PC-9 (cell line): ENCODE measurements around the gene UTP18.

Source experiments
- EZH2 ChIP-seq: fragments of 200-600 bp; sonication (generic); IDR thresholded peaks from 2 replicates; pipeline ENCODE4 v1.8.0; 2017; ENCODE audit warnings: antibody characterized with exemption, low read depth
- TF ChIP-seq, protein P1 (sequence below): fragments of 200-600 bp; sonication (generic); conservative IDR thresholded peaks from 2 replicates; pipeline ENCODE4 v1.6.1; 2017; ENCODE audit warnings: mixed run types, antibody characterized with exemption, mild to moderate bottlenecking, moderate library complexity

DNA sequence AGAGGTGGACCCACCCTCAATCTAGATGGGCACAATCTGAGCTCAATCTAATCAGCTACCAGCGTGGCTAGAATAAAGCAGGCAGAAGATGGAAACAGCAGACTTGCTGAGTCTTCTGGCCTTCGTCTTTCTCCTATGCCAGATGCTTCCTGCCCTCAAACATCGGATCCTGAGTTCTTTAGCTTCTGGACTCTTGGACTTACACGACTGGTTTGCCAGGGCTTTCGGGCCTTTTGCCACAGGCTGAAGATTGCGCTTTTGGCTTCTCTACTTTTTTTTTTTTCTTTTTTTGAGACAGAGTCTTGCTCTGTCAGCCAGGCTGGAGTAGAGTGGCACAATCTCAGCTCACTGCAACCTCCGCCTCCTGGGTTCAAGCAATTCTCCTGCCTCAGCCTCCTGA, 65.1 kb downstream of the UTP18 start:
- TF ChIP-seq EZH2, result no peak
- TF ChIP-seq, protein P1, sequence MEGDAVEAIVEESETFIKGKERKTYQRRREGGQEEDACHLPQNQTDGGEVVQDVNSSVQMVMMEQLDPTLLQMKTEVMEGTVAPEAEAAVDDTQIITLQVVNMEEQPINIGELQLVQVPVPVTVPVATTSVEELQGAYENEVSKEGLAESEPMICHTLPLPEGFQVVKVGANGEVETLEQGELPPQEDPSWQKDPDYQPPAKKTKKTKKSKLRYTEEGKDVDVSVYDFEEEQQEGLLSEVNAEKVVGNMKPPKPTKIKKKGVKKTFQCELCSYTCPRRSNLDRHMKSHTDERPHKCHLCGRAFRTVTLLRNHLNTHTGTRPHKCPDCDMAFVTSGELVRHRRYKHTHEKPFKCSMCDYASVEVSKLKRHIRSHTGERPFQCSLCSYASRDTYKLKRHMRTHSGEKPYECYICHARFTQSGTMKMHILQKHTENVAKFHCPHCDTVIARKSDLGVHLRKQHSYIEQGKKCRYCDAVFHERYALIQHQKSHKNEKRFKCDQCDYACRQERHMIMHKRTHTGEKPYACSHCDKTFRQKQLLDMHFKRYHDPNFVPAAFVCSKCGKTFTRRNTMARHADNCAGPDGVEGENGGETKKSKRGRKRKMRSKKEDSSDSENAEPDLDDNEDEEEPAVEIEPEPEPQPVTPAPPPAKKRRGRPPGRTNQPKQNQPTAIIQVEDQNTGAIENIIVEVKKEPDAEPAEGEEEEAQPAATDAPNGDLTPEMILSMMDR, result no peak
